Fibroblast of lung (primary cell): Measurements from ENCODE around the gene CGGBP1.

Source experiments
- CTCF ChIP-seq, 2 donors: IDR thresholded peaks in 1 of 2; conservative IDR thresholded peaks in 1 of 2; 1 replicate in 1 of 2; 2 replicates in 1 of 2; pipeline ENCODE4 v1.5.1; 2011 to 2012; ENCODE audit warnings: low read length in 2 of 2, control low read depth in 1 of 2, inconsistent platforms in 1 of 2, low read depth in 1 of 2, mild to moderate bottlenecking in 1 of 2
- EZH2 ChIP-seq: IDR thresholded peaks from 2 replicates; pipeline ENCODE4 v1.5.1; 2012; ENCODE audit warnings: low read length, control low read depth, mild to moderate bottlenecking; ENCODE audit errors: missing control alignments

GRCh38 chr3:88032245-88032644 is 26.6 kb downstream of the CGGBP1 start:
- TF ChIP-seq EZH2 = no peak
- no peak for TF ChIP-seq CTCF (conservative IDR thresholded peaks at IDR 0.05 in 1 of 2, IDR thresholded peaks at IDR 0.05 in 1 of 2; ENCODE audit: low read depth in 1 of 2, low read length in 2 of 2)
